Measurements from ENCODE around the gene L1CAM. TPM values are rescaled to one million over a fixed set of nuclear protein-coding genes. Genes with fewer than 3 reads are reported as not detected.

The L1CAM gene
- total and polyA plus RNA-seq, 4 donors: 0.19 to 0.83 (median 0.47) TPM

- no peak overlapping the region for H3K4me3 ChIP-seq
- ATAC-seq (ENCODE audit: insufficient read depth, low FRiP score) (no peak), DNase-seq (no peak)
- no peak overlapping the region for H3K27ac ChIP-seq (ENCODE audit: low read depth in 1 of 2, low read length in 1 of 2)
- peaks cover 18 to 54% (median 40%) of the 10 kb centered on the region in 3 donors for H3K27me3 ChIP-seq (ENCODE audit: control insufficient read depth in 3 of 3, insufficient read depth in 3 of 3, low read length in 2 of 3)
- no peak overlapping the region for H3K9ac ChIP-seq (ENCODE audit: insufficient read depth in 1 of 2, low read length in 2 of 2)
- H3K4me1 ChIP-seq (ENCODE audit: control insufficient read depth in 5 of 5, insufficient read depth in 5 of 5, low read length in 5 of 5): peaks cover 0 to 2% (median 0%) of the 10 kb centered on the region in 5 donors
- TF ChIP-seq CTCF (IDR thresholded peaks at IDR 0.05; ENCODE audit: control extremely low read depth, extremely low read depth): no peak
- no peaks in the 10 kb centered on the region for H3K36me3 ChIP-seq (ENCODE audit: control insufficient read depth in 4 of 4, insufficient read depth in 4 of 4, low read length in 4 of 4)
- WGBS, 2 donors: 52 to 65% methylated on average over 6 of the region's 6 CpGs
- peaks cover 0 to 7% (median 0%) of the 10 kb centered on the region in 4 donors for H3K9me3 ChIP-seq (ENCODE audit: control insufficient read depth in 4 of 4, insufficient read depth in 3 of 4, low read length in 3 of 4)
Observed at GRCh38 chrX:153888344-153888743, 2.4 kb upstream of the L1CAM start.

- no peak overlapping the region for H3K9ac ChIP-seq (ENCODE audit: insufficient read depth in 1 of 2, low read length in 2 of 2)
- peaks cover 0 to 2% (median 0%) of the 10 kb centered on the region in 5 donors for H3K4me1 ChIP-seq (ENCODE audit: control insufficient read depth in 5 of 5, insufficient read depth in 5 of 5, low read length in 5 of 5)
- no peak overlapping the region for H3K4me3 ChIP-seq
- no peak overlapping the region for H3K27ac ChIP-seq (ENCODE audit: low read depth in 1 of 2, low read length in 1 of 2)
- no peaks in the 10 kb centered on the region for H3K36me3 ChIP-seq (ENCODE audit: control insufficient read depth in 4 of 4, insufficient read depth in 4 of 4, low read length in 4 of 4)
- no peak for TF ChIP-seq CTCF (IDR thresholded peaks at IDR 0.05; ENCODE audit: control extremely low read depth, extremely low read depth)
- H3K9me3 ChIP-seq (ENCODE audit: control insufficient read depth in 4 of 4, insufficient read depth in 3 of 4, low read length in 3 of 4): peaks cover 0 to 7% (median 0%) of the 10 kb centered on the region in 4 donors
- ATAC-seq (ENCODE audit: insufficient read depth, low FRiP score) (no peak), DNase-seq (no peak)
- H3K27me3 ChIP-seq (ENCODE audit: control insufficient read depth in 3 of 3, insufficient read depth in 3 of 3, low read length in 2 of 3): peaks cover 18 to 56% (median 40%) of the 10 kb centered on the region in 3 donors
- 56 to 65% methylated on average over 5 to 8 of the region's 8 CpGs for WGBS, 2 donors
Observed at GRCh38 chrX:153887385-153887784, 1.4 kb upstream of the L1CAM start.

- Histone ChIP-seq H3K27me3 (ENCODE audit: control insufficient read depth in 3 of 3, insufficient read depth in 3 of 3, low read length in 2 of 3) (peaks cover 21 to 56% (median 39%) of the 10 kb centered on the region in 3 donors), H3K4me3 (no peak overlapping the region), H3K36me3 (ENCODE audit: control insufficient read depth in 4 of 4, insufficient read depth in 4 of 4, low read length in 4 of 4) (no peaks in the 10 kb centered on the region), H3K27ac (ENCODE audit: low read depth in 1 of 2, low read length in 1 of 2) (no peak overlapping the region), H3K9me3 (ENCODE audit: control insufficient read depth in 4 of 4, insufficient read depth in 3 of 4, low read length in 3 of 4) (peaks cover 0 to 7% (median 0%) of the 10 kb centered on the region in 4 donors), H3K4me1 (ENCODE audit: control insufficient read depth in 5 of 5, insufficient read depth in 5 of 5, low read length in 5 of 5) (peaks cover 0 to 2% (median 0%) of the 10 kb centered on the region in 5 donors), H3K9ac (ENCODE audit: insufficient read depth in 1 of 2, low read length in 2 of 2) (no peak overlapping the region)
- no peak for DNase-seq
- TF ChIP-seq CTCF (IDR thresholded peaks at IDR 0.05; ENCODE audit: control extremely low read depth, extremely low read depth): no peak
- ATAC-seq (ENCODE audit: insufficient read depth, low FRiP score): no peak
- WGBS, 2 donors: 36 to 37% methylated on average over 12 to 13 of the region's 13 CpGs
Observed at GRCh38 chrX:153886915-153887314, 942 bp upstream of the L1CAM start.
